ENCODE measurements around the gene TBC1D10B. TPM values are rescaled to one million over a fixed set of nuclear protein-coding genes. Genes with fewer than 3 reads are reported as not detected.
A peak's percentile ranks its signal among the peaks of the same experiment; 100 is the strongest.

The TBC1D10B gene
- polyA plus RNA-seq, 1 experiment: 16.5 TPM

DNA sequence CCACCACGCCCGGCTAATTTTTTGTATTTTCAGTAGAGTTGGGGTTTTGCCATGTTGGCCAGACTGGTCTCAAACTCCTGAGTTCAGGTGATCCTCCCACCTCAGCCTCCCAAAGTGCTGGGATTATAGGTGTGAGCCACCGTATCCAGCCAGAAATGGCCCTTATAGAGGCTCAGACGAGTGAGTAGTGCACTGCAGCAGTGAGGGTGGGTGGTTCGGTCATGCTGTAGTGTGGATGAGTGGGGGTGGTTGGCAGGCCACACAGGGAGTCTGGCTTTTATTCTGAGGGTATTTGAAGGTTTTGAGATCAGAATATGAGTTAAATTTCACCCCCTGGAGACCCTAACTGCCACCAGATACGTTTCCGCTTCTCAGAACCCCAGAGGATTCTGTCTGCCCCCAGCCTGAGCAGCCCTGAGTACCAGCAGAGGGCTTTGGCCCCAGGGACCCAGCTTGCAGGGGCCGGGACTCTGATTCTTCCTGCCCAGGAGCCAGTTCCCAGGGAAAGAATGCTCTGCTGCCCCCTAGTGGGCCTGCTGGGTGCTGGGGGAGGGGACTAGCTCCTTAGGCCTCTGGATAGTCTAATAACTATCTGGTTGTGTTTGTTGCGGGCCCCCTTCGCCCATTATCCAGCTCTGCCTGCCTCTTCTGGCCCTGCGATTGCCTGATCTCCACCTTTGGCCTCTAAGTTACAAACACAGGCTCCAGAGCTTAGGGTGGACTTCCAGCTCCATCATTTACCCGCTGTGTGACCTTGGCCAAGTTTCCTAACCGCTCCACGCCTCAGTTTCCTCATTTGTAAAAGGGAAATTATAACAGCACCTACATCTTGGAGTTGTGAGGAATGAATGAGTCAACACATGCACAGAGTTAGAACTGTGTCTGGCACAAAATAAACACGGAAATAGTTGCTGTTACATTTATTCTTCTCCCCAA is 39.1 kb upstream of the TBC1D10B start:
- no peaks in the 10 kb centered on the region for H3K27me3 ChIP-seq (ENCODE audit: control insufficient read depth, insufficient read depth, low read length)
- H3K36me3 ChIP-seq (ENCODE audit: control insufficient read depth, insufficient read depth, low read length): peaks cover 7% of the 10 kb centered on the region
- POLR2A ChIA-PET: no interaction called here
- DNase-seq (ENCODE audit: low read depth): peak; percentile 17
- CTCF ChIA-PET: interaction anchor here (0.6 to 2.4 kb wide), 21 partner anchors 8 to 318 kb away, joined by 3 to 11 read pairs (median 4); partner anchors contain the start of genes DCTPP1, GDPD3, SEPTIN1 and TBX6
- no peak overlapping the region for H3K4me3 ChIP-seq (ENCODE audit: low read depth, low read length)
- TF ChIP-seq, protein P1, sequence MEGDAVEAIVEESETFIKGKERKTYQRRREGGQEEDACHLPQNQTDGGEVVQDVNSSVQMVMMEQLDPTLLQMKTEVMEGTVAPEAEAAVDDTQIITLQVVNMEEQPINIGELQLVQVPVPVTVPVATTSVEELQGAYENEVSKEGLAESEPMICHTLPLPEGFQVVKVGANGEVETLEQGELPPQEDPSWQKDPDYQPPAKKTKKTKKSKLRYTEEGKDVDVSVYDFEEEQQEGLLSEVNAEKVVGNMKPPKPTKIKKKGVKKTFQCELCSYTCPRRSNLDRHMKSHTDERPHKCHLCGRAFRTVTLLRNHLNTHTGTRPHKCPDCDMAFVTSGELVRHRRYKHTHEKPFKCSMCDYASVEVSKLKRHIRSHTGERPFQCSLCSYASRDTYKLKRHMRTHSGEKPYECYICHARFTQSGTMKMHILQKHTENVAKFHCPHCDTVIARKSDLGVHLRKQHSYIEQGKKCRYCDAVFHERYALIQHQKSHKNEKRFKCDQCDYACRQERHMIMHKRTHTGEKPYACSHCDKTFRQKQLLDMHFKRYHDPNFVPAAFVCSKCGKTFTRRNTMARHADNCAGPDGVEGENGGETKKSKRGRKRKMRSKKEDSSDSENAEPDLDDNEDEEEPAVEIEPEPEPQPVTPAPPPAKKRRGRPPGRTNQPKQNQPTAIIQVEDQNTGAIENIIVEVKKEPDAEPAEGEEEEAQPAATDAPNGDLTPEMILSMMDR (IDR thresholded peaks at IDR 0.05; ENCODE audit: insufficient read depth, low read depth, low read length): peak; percentile 98

DNA sequence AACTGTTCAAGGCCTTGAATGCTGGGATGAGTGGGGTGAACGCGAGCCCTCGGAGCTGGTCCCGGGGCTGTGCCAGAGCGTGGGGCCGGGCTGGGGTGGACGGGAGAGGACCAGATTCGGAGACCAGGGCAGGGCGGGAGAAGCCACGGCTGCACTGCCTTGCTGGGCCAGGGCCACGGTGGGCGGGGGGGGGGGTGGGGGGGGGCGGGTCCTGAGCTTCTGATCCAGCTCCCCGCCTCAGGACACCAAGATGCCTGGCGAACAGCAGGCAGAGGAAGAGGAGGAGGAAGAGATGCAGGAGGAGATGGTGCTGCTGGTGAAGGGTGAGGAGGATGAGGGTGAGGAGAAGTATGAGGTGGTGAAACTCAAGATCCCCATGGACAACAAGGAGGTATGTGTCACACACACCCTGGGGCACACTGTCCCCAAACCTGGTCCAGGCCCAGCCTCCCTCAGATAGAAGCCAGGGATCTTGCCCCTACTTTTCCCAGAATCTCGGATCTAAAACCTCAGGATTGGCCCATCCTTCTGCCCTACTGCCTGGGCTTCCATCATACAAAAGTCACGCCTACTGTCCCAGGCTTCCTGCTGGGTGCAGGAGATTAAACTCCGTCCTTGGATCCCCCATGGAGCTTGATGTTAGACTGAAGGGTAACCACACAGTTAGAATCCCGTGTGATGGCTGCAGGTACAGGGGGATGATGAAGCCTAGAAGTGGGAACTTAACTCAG is 37.7 kb upstream of the TBC1D10B start:
- Histone ChIP-seq H3K27me3 (ENCODE audit: control insufficient read depth, insufficient read depth, low read length) (no peaks in the 10 kb centered on the region), H3K4me3 (ENCODE audit: low read depth, low read length) (peak overlapping the region; percentile 57), H3K36me3 (ENCODE audit: control insufficient read depth, insufficient read depth, low read length) (peaks cover 4% of the 10 kb centered on the region)
- TF ChIP-seq, protein P1 (IDR thresholded peaks at IDR 0.05; ENCODE audit: insufficient read depth, low read depth, low read length): no peak
- CTCF ChIA-PET: interaction anchor here (0.7 to 2.4 kb wide), 12 partner anchors 10 to 376 kb away, joined by 3 to 11 read pairs (median 4); partner anchors contain the start of genes DCTPP1, GDPD3, TBX6 and ZNF48
- POLR2A ChIA-PET: interaction anchor here (0.6 to 0.9 kb wide), 3 partner anchors 10 to 760 kb away, joined by 3 to 8 read pairs (median 8); partner anchors contain the start of gene PRR14
- no peak for DNase-seq (ENCODE audit: low read depth)

DNA sequence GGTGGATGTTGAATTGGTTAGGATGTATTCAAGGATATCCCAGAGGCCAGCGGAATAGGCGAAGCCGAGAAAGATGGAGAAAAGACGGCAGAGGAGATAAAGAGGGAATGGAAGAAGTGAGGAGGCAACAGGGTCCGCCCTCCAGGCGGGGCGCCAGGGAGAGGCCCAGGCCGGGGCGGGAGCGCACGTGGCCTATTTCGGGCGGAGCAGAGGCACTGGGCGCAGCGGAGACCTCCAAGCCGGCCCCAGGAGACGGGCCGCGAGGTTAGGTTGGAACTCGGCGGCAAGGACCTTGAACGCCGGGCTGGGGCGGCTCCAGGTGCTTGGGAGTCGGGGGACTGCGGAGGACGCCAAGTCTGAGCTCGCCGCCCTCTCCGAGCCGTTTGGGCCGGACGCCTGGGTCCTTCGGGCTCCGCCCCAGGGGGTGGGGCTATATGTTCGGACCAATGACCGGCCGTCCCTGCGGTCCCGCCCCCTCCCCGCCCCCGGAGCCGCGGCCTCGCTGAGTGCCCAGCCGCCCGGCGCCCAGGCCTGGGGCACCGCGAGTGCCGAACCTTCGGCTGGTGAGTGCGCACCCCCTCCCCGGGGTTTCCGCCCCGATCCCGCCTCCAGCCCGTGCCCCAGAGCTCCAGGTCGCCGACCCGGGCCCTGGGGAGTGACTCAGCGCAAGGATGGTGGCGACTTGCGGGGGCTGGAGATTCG is 37.0 kb upstream of the TBC1D10B start, which contains the start of gene ZNF771:
Gene ZNF771, plus strand, starts transcription at position 505 of the 702 bp plus-strand sequence. CDS start 448 bp downstream, outside the sequence.
- DNase-seq (ENCODE audit: low read depth): peak; percentile 18
- TF ChIP-seq, protein P1 (IDR thresholded peaks at IDR 0.05; ENCODE audit: insufficient read depth, low read depth, low read length): no peak
- ChIA-PET POLR2A (interaction anchor here (0.9 kb wide), 1 partner anchor 10 kb away, joined by 3 read pairs; no protein-coding TSS in a partner anchor), CTCF (interaction anchor here (1.0 to 2.4 kb wide), 9 partner anchors 9 to 364 kb away, joined by 3 to 6 read pairs (median 4); partner anchors contain the start of genes DCTPP1 and ZNF48)
- no peaks in the 10 kb centered on the region for H3K27me3 ChIP-seq (ENCODE audit: control insufficient read depth, insufficient read depth, low read length)
- H3K36me3 ChIP-seq (ENCODE audit: control insufficient read depth, insufficient read depth, low read length): peaks cover 4% of the 10 kb centered on the region
- H3K4me3 ChIP-seq (ENCODE audit: low read depth, low read length): peak within 1 kb of the TSS; percentile 57

DNA sequence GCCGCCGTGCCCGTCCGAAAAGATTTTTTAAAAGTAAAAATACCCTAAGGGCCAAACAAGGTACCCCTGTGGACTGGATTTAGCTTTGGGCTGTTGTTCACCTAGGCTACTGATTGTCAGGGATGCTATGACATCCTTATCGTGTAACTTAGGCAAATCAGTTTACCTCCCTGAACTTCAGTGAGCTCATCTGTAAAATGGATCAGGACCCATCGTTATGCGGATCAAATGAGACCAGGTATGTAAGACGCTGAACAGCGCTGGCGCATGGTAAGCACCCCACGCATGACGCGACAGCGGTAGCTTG is 36.5 kb upstream of the TBC1D10B start:
- H3K36me3 ChIP-seq (ENCODE audit: control insufficient read depth, insufficient read depth, low read length): peaks cover 4% of the 10 kb centered on the region
- H3K27me3 ChIP-seq (ENCODE audit: control insufficient read depth, insufficient read depth, low read length): no peaks in the 10 kb centered on the region
- TF ChIP-seq, protein P1 (IDR thresholded peaks at IDR 0.05; ENCODE audit: insufficient read depth, low read depth, low read length): no peak
- peak overlapping the region; percentile 57 for H3K4me3 ChIP-seq (ENCODE audit: low read depth, low read length)
- DNase-seq (ENCODE audit: low read depth): no peak
- ChIA-PET POLR2A (interaction anchor here (0.9 kb wide), 1 partner anchor 11 kb away, joined by 3 read pairs; no protein-coding TSS in a partner anchor), CTCF (interaction anchor here (1.0 to 3.1 kb wide), 8 partner anchors 9 to 364 kb away, joined by 3 to 8 read pairs (median 4); partner anchors contain the start of gene ZNF48)

Measured in BJ (cell line).